ENCODE results near the gene F2R. TPM values are rescaled to one million over a fixed set of nuclear protein-coding genes. Genes with fewer than 3 reads are reported as not detected.
"Not testable (repeated sequence)": the region's sequence is repeated elsewhere in the genome, so short reads cannot be mapped to it uniquely, and the experiment has no call there.

The F2R gene
- total RNA-seq, 1 experiment from 2014 or later, result 16.9 TPM

- no peak overlapping the region for H3K4me2 ChIP-seq (ENCODE audit: low read length)
- H3K79me2 ChIP-seq (ENCODE audit: low read length), result no peaks in the 10 kb centered on the region
- H3K4me3 ChIP-seq (ENCODE audit: low read length), result no peak overlapping the region
- intact Hi-C loops (cut with micrococcal nuclease), result no loop called here
- ChIA-PET POLR2A (ENCODE audit: unreplicated experiment) (no interaction called here), CTCF (no interaction called here)
- no peaks in the 10 kb centered on the region for H3K9me2 ChIP-seq (replicated peaks; ENCODE audit: low read length)
- H3F3A ChIP-seq (ENCODE audit: low read length, unreplicated experiment), result no peaks in the 10 kb centered on the region
- no peaks in the 10 kb centered on the region for H4K20me1 ChIP-seq (ENCODE audit: low read length)
- ATAC-seq (no peak), DNase-seq (no peak)
- TF ChIP-seq EZH2phosphoT487 (IDR thresholded peaks at IDR 0.05; ENCODE audit: borderline replicate concordance, low read length) (no peak), EZH2 (IDR thresholded peaks at IDR 0.05; ENCODE audit: low read length, unreplicated experiment) (no peak), CTCF (conservative IDR thresholded peaks at IDR 0.05; ENCODE audit: low read depth, low read length) (no peak)
- H2AFZ ChIP-seq (ENCODE audit: low read length), result no peak overlapping the region
- no peaks in the 10 kb centered on the region for H3K4me1 ChIP-seq (ENCODE audit: insufficient read depth, low read length)
- no TSS peak for BruUV-seq (replicated peaks)
- no peaks in the 10 kb centered on the region for H3K27me3 ChIP-seq (ENCODE audit: low read length)
- no peak overlapping the region for H3K27ac ChIP-seq (ENCODE audit: low read length)
- H3K36me3 ChIP-seq (ENCODE audit: low read depth, low read length), result no peaks in the 10 kb centered on the region
- no peak overlapping the region for H3K9ac ChIP-seq (ENCODE audit: low read length)
- no peaks in the 10 kb centered on the region for H3K9me3 ChIP-seq (ENCODE audit: low read length)
These were observed 38.7 kb downstream of the F2R start for GRCh38 chr5:76754668-76755078.

- Histone ChIP-seq H2AFZ (ENCODE audit: low read length) (no peak overlapping the region), H3K4me2 (ENCODE audit: low read length) (no peak overlapping the region), H3K9ac (ENCODE audit: low read length) (no peak overlapping the region), H3K27me3 (ENCODE audit: low read length) (no peaks in the 10 kb centered on the region), H3K4me1 (ENCODE audit: insufficient read depth, low read length) (no peaks in the 10 kb centered on the region), H3K4me3 (ENCODE audit: low read length) (no peak overlapping the region), H3K27ac (ENCODE audit: low read length) (no peak overlapping the region), H3K79me2 (ENCODE audit: low read length) (no peaks in the 10 kb centered on the region), H3K9me3 (ENCODE audit: low read length) (no peaks in the 10 kb centered on the region), H3K9me2 (replicated peaks; ENCODE audit: low read length) (no peaks in the 10 kb centered on the region), H3K36me3 (ENCODE audit: low read depth, low read length) (no peaks in the 10 kb centered on the region), H3F3A (ENCODE audit: low read length, unreplicated experiment) (no peaks in the 10 kb centered on the region), H4K20me1 (ENCODE audit: low read length) (no peaks in the 10 kb centered on the region)
- intact Hi-C loops (cut with micrococcal nuclease), result no loop called here
- no peak for TF ChIP-seq CTCF (conservative IDR thresholded peaks at IDR 0.05; ENCODE audit: low read depth, low read length)
- TF ChIP-seq EZH2phosphoT487 (IDR thresholded peaks at IDR 0.05; ENCODE audit: borderline replicate concordance, low read length), result no peak
- TF ChIP-seq EZH2 (IDR thresholded peaks at IDR 0.05; ENCODE audit: low read length, unreplicated experiment), result no peak
- ChIA-PET POLR2A (ENCODE audit: unreplicated experiment) (no interaction called here), CTCF (no interaction called here)
- no TSS peak for BruUV-seq (replicated peaks)
- DNase-seq (no peak), ATAC-seq (no peak)
These were observed 40.1 kb downstream of the F2R start for GRCh38 chr5:76755779-76756637.

GRCh38 chr5:76757049-76757448, 41.1 kb downstream of the F2R start:
- Histone ChIP-seq H3K27ac (ENCODE audit: low read length) (no peak overlapping the region), H3K9me3 (ENCODE audit: low read length) (no peaks in the 10 kb centered on the region), H3K36me3 (ENCODE audit: low read depth, low read length) (no peaks in the 10 kb centered on the region), H3K9ac (ENCODE audit: low read length) (no peak overlapping the region), H3K4me2 (ENCODE audit: low read length) (no peak overlapping the region), H2AFZ (ENCODE audit: low read length) (no peak overlapping the region), H3K79me2 (ENCODE audit: low read length) (no peaks in the 10 kb centered on the region), H3K9me2 (replicated peaks; ENCODE audit: low read length) (no peaks in the 10 kb centered on the region), H3F3A (ENCODE audit: low read length, unreplicated experiment) (no peaks in the 10 kb centered on the region), H4K20me1 (ENCODE audit: low read length) (no peaks in the 10 kb centered on the region), H3K4me1 (ENCODE audit: insufficient read depth, low read length) (no peaks in the 10 kb centered on the region), H3K4me3 (ENCODE audit: low read length) (no peak overlapping the region), H3K27me3 (ENCODE audit: low read length) (no peaks in the 10 kb centered on the region)
- no peak for ATAC-seq
- ChIA-PET POLR2A (ENCODE audit: unreplicated experiment) (interaction anchor here (0.6 kb wide), 1 partner anchor 1013 kb away, joined by 4 read pairs; no protein-coding TSS in a partner anchor), CTCF (no interaction called here)
- intact Hi-C loops (cut with micrococcal nuclease), result no loop called here
- DNase-seq, result no peak
- no TSS peak for BruUV-seq (replicated peaks)
- no peak for TF ChIP-seq CTCF (conservative IDR thresholded peaks at IDR 0.05; ENCODE audit: low read depth, low read length)
- no peak for TF ChIP-seq EZH2phosphoT487 (IDR thresholded peaks at IDR 0.05; ENCODE audit: borderline replicate concordance, low read length)
- TF ChIP-seq EZH2 (IDR thresholded peaks at IDR 0.05; ENCODE audit: low read length, unreplicated experiment), result no peak

- intact Hi-C loops (cut with micrococcal nuclease); H3K9ac ChIP-seq (ENCODE audit: low read length); H3K27me3 ChIP-seq (ENCODE audit: low read length); DNase-seq; H3K4me3 ChIP-seq (ENCODE audit: low read length); H3K9me2 ChIP-seq (replicated peaks; ENCODE audit: low read length); POLR2A ChIA-PET (ENCODE audit: unreplicated experiment); ATAC-seq; H3K4me2 ChIP-seq (ENCODE audit: low read length); H2AFZ ChIP-seq (ENCODE audit: low read length); CTCF ChIA-PET; H4K20me1 ChIP-seq (ENCODE audit: low read length); H3K36me3 ChIP-seq (ENCODE audit: low read depth, low read length); H3K9me3 ChIP-seq (ENCODE audit: low read length); H3F3A ChIP-seq (ENCODE audit: low read length, unreplicated experiment); BruUV-seq (replicated peaks); H3K79me2 ChIP-seq (ENCODE audit: low read length); H3K27ac ChIP-seq (ENCODE audit: low read length); H3K4me1 ChIP-seq (ENCODE audit: insufficient read depth, low read length): not testable (repeated sequence)
These were observed 45.2 kb downstream of the F2R start for GRCh38 chr5:76761118-76761517.

Data from PC-3 (cell line).